GM18505 (cell line): ENCODE data around the gene ARAF.

Experiments
- ATAC-seq: cut with Tn5 transposase; IDR thresholded peaks from one replicate; pipeline ENCODE4 v1.9.1; 2021; ENCODE audit not compliant: unreplicated experiment
- POLR2A ChIP-seq: IDR thresholded peaks from 4 replicates; pipeline ENCODE4 v1.6.1; 2011; ENCODE audit warnings: borderline replicate concordance; ENCODE audit not compliant: insufficient read depth, insufficient read length; ENCODE audit errors: extremely low read depth

The ARAF gene

DNA sequence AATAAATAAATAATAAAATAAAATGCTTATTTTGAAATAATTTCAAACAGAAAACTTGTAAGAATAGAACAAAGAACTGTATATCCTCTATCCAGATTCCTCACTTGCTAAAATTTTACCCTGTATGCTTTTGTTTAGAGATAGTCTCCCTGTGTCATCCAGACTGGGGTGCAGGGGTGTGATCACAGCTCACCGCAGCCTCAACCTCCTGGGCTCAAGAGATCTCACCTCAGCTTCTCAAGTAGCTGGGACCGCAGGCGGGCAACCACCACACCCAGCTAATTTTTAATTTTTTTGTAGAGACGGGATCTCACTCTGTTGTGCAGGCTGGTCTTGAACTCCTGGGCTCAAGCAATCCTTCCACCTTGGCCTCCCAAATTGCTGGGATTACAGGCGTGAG is 17.5 kb upstream of the ARAF start:
- ATAC-seq: no peak
- no peak for TF ChIP-seq POLR2A

DNA sequence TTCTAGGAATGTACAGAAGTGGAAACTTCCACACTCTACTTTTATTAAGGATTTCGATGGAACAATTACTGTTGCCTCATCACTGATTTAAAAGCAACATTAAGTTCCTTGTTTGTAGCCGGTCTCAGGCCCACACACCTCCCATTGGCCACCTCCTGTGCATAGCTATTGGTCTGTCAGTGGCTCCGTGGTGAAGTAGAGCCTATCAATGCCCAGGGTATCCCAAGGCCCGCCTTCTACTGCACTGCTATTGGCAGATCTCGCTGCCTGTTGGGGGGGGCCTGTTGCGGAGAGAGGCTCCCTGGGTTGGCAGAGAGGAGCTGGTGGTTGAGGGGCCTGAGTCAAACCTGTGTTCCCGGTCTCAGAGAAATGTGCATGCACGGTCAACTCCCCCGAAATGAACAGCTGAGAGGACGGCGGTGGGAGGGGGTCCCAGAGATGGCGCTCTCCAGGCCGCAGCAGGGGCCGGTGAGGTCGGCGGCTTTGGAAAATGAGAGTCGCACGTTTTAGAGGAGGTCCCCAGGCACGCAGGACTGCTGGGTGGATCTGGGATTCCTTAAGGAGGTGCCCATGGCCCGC is 4.9 kb upstream of the ARAF start:
- peak; percentile 74 for TF ChIP-seq POLR2A
- ATAC-seq: peak; percentile 81

DNA sequence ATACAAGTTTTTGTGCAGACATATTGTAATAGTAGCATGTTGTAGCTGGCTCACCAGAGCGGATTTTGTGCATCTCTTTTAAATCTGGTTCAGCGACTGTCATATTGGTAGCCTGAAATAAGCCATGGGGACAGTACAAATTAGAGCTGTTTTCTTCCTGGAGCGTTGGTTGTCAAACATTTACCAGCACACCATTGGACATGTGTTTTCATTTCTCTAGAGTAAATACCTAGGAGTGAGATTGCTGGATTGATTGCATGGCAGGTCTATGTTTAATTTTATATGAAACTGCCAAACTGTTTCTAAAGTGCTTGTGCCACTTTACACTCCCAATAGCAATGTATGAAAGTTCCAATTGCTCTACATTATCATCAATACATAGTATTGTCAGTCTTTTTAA is 2.6 kb upstream of the ARAF start:
- TF ChIP-seq POLR2A: no peak
- no peak for ATAC-seq

DNA sequence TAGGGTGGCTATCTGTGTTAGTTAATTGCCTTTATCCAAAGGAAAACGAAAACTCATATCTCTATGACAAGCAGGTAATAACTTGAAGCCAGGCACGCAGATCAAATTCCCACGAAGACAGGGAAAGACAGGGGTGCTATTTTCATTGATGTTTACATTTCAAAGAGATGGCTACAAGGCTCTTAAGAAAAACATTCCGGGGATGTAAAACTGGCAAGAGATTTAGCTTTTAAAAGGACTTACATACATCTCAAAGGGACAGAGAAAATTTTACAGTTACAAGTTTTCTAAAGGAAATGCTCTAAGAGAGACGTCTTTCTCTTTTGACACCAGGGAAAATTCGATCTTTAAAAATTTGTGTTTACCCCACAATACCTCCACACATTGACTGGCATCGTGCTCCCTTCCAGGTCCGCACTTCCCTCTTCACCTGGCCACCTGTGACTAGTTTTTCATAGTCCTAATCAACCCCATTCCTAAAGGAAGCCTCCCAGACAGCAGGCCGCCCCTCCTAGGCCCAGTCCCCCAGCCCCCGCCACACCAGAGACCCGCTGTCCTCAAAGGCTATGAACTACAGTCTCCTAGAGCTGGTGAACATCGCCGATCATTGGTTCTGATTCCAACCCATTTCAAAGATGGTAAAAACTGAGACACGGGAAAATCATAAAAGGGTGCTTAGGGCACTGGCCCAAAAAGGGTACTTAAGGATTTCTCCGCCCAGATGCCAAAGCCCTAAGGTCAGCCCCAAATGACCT is 649 bp upstream of the ARAF start:
- TF ChIP-seq POLR2A: no peak
- peak; percentile 1 for ATAC-seq

DNA sequence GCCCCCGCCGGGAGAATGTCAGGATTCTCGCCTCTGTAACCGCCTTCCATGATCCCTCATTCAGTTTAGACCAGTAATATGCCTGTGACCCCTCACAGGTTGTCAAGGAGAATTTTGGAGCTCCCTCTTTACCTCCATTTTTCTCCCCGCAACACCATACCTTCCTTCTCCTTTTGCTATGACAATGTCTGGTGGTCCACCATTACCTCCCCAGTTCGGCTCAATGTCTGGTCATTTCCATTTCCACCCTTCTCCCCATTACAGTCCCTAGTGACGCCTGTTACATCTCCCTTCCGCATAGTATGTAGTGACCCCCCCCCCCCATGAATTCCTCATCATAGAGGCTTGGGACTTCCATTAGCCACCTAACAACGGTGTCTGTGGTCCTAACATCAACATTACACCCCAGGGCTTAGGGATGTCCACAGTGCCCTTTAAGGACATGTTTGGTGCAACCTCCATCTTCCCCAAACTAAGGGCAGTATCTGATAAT is 700 bp downstream of the ARAF start:
- ATAC-seq: no peak

DNA sequence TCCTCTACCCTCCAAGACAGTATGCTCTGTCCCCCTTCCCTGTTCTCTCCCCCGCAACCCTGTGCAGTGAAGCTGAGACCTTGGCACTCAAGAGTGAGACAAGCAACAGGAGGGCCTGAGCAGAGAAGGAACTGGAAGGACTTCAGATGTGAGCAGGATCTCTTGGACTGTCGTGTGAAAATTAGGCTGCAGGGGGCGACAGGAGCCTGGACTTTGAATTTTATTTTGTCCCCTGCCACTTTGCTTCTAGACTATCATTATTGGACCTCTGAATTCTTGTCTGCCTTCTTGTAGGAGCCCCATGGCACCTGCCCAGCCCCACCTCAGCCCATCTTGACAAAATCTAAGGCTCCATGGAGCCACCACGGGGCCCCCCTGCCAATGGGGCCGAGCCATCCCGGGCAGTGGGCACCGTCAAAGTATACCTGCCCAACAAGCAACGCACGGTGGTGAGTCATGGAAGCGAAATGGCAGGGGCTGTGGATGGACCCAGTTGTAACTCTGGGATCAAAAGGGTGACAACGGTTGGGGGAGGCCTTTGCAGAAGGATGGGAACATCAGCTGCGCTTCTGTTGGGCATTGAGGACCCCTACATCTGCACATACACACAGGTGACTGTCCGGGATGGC is 1.7 kb downstream of the ARAF start:
- no peak for TF ChIP-seq POLR2A
- ATAC-seq: no peak

More for the DNA sequence above, 700 bp downstream of the ARAF start:
- no peak for TF ChIP-seq POLR2A

DNA sequence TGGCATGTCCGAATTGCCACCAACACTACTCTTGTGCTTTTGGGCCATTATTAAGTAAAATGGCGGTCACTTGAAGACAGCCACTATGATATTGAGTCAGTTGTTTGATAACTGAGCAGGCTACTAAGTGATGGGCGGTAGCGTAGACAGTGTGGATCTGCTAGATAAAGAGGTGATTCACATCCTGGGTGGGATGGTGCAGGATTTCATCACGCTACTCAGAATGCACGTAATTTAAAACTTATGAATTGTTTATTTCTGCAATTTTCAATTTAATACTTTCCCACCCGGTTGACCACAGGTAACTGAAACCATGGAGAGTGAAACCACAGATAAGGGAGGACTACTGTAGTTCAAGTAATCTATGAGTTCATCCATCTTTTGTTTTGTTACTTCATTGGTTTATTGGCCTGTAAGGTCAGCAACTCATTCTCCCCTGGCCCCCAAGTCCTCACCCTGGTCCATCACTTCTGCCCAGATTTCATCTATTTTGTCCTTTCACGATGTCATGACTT is 2.9 kb downstream of the ARAF start:
- no peak for ATAC-seq
- no peak for TF ChIP-seq POLR2A

DNA sequence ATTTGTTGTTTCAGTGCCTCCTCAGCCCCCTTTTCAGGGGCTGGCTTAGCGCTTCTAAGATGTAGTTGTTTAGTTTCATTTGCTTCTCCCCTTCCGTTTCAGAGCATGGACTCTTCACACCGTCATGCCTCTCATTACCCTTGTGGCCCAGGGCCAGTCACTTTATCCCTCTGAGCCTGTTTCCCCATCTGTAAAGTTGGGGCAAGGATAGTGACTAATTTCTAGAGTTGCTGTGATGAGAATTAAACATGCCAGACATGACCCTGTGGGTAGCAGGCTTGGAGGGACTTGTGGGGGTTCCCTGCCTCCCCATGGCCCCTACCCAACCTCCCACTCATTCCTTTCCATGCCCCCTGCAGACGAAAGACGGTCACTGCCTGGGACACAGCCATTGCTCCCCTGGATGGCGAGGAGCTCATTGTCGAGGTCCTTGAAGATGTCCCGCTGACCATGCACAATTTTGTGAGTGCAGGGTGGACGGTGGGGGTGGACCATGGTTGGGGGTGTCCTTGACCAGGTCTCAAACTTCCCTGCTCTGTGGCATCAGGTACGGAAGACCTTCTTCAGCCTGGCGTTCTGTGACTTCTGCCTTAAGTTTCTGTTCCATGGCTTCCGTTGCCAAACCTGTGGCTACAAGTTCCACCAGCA is 3.6 kb downstream of the ARAF start:
- no peak for ATAC-seq
- no peak for TF ChIP-seq POLR2A

DNA sequence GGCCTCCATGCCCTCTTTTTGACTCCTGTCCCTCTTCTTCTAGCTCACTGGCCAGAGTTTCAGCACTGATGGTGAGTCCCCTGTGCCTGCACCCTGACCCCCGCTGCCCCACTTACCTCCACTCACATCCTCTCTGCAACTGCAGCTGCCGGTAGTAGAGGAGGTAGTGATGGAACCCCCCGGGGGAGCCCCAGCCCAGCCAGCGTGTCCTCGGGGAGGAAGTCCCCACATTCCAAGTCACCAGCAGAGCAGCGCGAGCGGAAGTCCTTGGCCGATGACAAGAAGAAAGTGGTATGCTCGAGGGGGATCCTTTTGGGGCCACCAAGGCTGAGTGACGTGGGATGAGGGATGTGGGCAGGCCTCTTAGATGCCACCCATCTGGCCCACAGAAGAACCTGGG is 5.8 kb downstream of the ARAF start:
- TF ChIP-seq POLR2A: no peak
- no peak for ATAC-seq

DNA sequence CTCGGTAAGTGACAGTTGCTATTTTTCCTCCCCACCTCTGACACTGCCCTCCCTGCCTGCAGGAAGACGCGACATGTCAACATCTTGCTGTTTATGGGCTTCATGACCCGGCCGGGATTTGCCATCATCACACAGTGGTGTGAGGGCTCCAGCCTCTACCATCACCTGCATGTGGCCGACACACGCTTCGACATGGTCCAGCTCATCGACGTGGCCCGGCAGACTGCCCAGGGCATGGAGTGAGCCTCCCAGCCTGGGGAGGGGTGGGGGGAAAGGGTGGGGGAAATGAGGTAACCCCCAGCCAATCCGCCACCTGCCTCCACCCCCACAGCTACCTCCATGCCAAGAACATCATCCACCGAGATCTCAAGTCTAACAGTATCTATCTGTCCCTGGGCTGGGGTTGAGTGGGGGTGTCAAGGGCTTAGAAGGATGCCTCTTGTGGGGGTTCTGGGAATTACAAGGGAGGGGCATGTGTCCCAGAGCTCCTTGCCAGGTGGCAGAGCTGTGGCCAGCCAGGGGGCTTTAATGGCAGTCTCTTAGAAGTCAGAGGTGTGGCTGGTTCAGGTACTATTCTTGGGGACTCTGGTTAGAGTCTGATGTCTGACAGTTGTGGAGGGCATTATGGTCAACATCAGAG is 7.8 kb downstream of the ARAF start:
- no peak for TF ChIP-seq POLR2A
- ATAC-seq: no peak

DNA sequence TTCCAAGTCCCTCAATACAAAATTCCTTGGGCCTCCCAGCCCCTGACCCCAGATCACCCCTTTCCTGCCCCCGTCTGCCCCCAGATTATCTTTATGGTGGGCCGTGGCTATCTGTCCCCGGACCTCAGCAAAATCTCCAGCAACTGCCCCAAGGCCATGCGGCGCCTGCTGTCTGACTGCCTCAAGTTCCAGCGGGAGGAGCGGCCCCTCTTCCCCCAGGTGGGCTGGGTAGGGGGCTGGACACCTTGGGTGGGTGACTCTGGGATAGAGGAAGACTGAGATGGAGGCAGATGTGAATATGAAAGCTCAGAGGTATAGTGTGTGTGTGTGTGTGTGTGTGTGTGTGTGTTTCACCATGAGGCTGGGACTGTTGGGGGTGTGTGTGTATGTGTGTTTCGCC is 9.8 kb downstream of the ARAF start:
- no peak for ATAC-seq
- TF ChIP-seq POLR2A: no peak

DNA sequence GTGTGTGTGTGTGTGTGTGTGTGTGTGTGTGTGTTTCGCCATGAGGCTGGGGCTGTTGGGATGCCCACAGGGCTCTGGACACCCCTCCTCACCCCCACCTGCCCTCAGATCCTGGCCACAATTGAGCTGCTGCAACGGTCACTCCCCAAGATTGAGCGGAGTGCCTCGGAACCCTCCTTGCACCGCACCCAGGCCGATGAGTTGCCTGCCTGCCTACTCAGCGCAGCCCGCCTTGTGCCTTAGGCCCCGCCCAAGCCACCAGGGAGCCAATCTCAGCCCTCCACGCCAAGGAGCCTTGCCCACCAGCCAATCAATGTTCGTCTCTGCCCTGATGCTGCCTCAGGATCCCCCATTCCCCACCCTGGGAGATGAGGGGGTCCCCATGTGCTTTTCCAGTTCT is 10.2 kb downstream of the ARAF start:
- no peak for ATAC-seq
- TF ChIP-seq POLR2A: no peak

DNA sequence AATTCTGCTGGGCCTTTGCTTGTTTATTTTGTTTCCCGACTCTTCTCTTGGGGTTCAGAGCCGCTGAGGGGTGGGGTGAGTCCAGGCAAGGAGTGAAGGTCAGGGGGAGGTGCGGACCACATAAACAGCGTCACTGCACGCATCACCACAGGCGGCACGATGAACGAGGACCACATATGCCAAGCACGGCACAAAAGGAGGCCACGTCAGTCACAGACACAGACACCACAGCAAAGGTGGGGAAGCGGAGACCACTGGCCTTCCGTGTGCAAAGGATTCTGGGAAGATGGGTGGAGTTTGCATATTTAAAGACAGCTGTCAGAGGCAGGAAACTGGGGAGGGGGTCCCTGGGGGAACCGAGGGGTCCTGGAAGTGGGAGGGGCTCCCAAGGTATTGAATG is 10.9 kb downstream of the ARAF start:
- ATAC-seq: no peak
- TF ChIP-seq POLR2A: no peak
